B cell (primary cell): ENCODE measurements around the gene TP63.

Source experiments
- CTCF ChIP-seq: fragments of 200-600 bp; IDR thresholded peaks from one replicate; pipeline ENCODE4 v1.8.0; 2022; ENCODE audit warnings: antibody characterized with exemption, mild to moderate bottlenecking
- EZH2 ChIP-seq: IDR thresholded peaks from 2 replicates; pipeline ENCODE4 v1.6.1; 2012; ENCODE audit warnings: borderline replicate concordance, low read depth, mild to moderate bottlenecking, moderate library complexity, low read length; ENCODE audit not compliant: insufficient read depth, poor library complexity, severe bottlenecking

- TF ChIP-seq CTCF (no peak), EZH2 (no peak)
Measured at GRCh38 chr3:189590223-189590622, 41.0 kb upstream of the TP63 start.
